Spleen (tissue), 7 donors: ENCODE data around the gene MRS2.

Experiments
- CTCF ChIP-seq, 11 experiments: fragments of 200-600 bp in 7 of 11; fragments of 450-650 bp in 4 of 11; sonication (generic) in 4 of 11; IDR thresholded peaks in 8 of 11; conservative IDR thresholded peaks in 3 of 11; 1 replicate in 7 of 11; 2 replicates in 4 of 11; pipeline versions ENCODE4 v1.4.0 to v1.8.0; 2016 to 2021; ENCODE audit warnings: antibody characterized with exemption in 11 of 11, inconsistent platforms in 4 of 11, mild to moderate bottlenecking in 1 of 11
- POLR2AphosphoS5 ChIP-seq, 3 donors: sonication (generic); formaldehyde crosslinking; IDR thresholded peaks; one replicate each; pipeline ENCODE4 v1.5.1; 2017; ENCODE audit warnings: antibody characterized with exemption in 3 of 3
- donor health status: DM: no; HTN: no; CAD: no; lungs with moderate emphysema.
- donor health status: DM: no; HTN: no; CAD: no.
- donor health status: DM: no; HTN: no; CAD: no.

- TF ChIP-seq CTCF (IDR thresholded peaks at IDR 0.05 in 8 of 11, conservative IDR thresholded peaks at IDR 0.05 in 3 of 11) (no peak), POLR2AphosphoS5 (IDR thresholded peaks at IDR 0.05) (no peak)
These were observed 2.5 kb downstream of the MRS2 start for GRCh38 chr6:24405262-24405661.
